Cardiac muscle cell (in vitro differentiated cells and primary cell): ENCODE data around the gene YWHAQ. TPM values are rescaled to one million over a fixed set of nuclear protein-coding genes. Genes with fewer than 3 reads are reported as not detected.

Experiments
- DNase-seq, 2 donors: peaks; one replicate each; pipeline versions ENCODE4 v3.0.0 to v3.0.0-alpha.2; 2010 to 2017; ENCODE audit warnings: low read depth in 1 of 2, low spot score in 1 of 2
- H3K27ac ChIP-seq: fragments of 200-600 bp; sonication (generic); 2 replicates; pipeline ENCODE4 v1.5.1; 2016
- H3K27me3 ChIP-seq: fragments of 200-600 bp; sonication (generic); 2 replicates; pipeline ENCODE4 v1.6.0; 2016; ENCODE audit warnings: control low read depth
- H3K36me3 ChIP-seq: fragments of 200-600 bp; sonication (generic); 2 replicates; pipeline ENCODE4 v1.5.1; 2016; ENCODE audit warnings: control low read depth
- H3K4me1 ChIP-seq: fragments of 200-600 bp; sonication (generic); 2 replicates; pipeline ENCODE4 v1.8.1; 2017; ENCODE audit warnings: low read depth, mild to moderate bottlenecking, mixed run types
- H3K4me3 ChIP-seq: fragments of 200-600 bp; sonication (generic); 2 replicates; pipeline ENCODE4 v1.5.1; 2016; ENCODE audit warnings: mild to moderate bottlenecking
- H3K9me3 ChIP-seq: fragments of 200-600 bp; sonication (generic); 2 replicates; pipeline ENCODE4 v1.5.1; 2017; ENCODE audit warnings: low read depth, mild to moderate bottlenecking, control low read depth
- polyA plus RNA-seq: library from polyadenylated mRNA; unstranded; fragments of >200 nt; fragmentation: Nextera tagmentation; extraction: Ambion mirVana; gene quantifications from 2 replicates; pipeline ENCODE4 v1.2.1, GENCODE V29; 2016
- total RNA-seq: library from RNA; depleted of rRNA; stranded (reverse); fragments of >200 nt; gene quantifications from 2 replicates; pipeline ENCODE4 v1.2.3, GENCODE V29; 2016
- TF ChIP-seq, protein P1 (sequence below): IDR thresholded peaks from 2 replicates; pipeline ENCODE4 v1.5.1; 2012; ENCODE audit warnings: low read depth, mild to moderate bottlenecking, low read length

YWHAQ gene
- total and polyA plus RNA-seq, 2 experiments from 2014 or later = 240 to 455 TPM

DNA sequence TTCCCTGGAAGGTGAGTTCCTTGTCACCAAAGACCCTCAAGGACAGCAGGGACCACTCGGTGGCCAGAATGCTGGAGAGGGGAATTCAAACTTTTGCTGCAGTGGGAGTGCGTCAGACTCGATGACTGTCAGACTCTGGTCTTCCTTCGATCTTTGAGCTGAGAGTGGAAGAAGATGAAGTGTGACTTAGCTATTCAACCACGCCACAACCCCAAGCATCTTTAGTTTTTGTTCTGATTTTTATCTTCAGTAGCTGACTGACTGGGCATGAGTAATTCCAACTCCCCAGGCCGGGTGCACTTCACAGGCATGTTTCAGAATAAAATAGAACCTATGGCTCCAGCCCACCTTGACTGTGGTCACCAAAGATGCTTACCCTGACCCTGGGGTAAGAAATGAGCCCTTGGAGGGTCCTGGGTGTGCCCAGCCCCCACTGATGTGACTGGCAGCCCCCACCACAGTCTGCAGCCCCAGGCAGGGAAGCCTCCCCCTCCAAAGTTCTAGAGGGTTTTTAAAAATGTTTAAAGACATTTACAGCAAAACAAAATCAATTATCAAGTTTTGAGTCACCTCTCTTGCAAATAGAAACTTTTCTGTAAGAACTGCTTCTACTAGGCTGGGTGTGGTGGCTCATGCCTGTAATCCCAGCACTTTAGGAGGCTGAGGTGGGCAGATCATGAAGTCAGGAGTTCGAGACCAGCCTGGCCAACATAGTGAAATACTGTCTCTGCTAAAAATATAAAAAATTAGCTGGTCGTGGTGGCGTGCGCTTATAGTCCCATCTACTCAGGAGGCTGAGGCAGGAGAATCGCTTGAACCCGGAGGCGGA, 24.9 kb upstream of the YWHAQ start:
- H3K4me3 ChIP-seq = no peak overlapping the region
- H3K27me3 ChIP-seq = no peaks in the 10 kb centered on the region
- H3K9me3 ChIP-seq = no peaks in the 10 kb centered on the region
- no peaks in the 10 kb centered on the region for H3K4me1 ChIP-seq
- peak in 1 of 2 donors; percentile 84 for DNase-seq
- TF ChIP-seq, protein P1, sequence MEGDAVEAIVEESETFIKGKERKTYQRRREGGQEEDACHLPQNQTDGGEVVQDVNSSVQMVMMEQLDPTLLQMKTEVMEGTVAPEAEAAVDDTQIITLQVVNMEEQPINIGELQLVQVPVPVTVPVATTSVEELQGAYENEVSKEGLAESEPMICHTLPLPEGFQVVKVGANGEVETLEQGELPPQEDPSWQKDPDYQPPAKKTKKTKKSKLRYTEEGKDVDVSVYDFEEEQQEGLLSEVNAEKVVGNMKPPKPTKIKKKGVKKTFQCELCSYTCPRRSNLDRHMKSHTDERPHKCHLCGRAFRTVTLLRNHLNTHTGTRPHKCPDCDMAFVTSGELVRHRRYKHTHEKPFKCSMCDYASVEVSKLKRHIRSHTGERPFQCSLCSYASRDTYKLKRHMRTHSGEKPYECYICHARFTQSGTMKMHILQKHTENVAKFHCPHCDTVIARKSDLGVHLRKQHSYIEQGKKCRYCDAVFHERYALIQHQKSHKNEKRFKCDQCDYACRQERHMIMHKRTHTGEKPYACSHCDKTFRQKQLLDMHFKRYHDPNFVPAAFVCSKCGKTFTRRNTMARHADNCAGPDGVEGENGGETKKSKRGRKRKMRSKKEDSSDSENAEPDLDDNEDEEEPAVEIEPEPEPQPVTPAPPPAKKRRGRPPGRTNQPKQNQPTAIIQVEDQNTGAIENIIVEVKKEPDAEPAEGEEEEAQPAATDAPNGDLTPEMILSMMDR = no peak
- H3K36me3 ChIP-seq = no peaks in the 10 kb centered on the region
- H3K27ac ChIP-seq = no peak overlapping the region

DNA sequence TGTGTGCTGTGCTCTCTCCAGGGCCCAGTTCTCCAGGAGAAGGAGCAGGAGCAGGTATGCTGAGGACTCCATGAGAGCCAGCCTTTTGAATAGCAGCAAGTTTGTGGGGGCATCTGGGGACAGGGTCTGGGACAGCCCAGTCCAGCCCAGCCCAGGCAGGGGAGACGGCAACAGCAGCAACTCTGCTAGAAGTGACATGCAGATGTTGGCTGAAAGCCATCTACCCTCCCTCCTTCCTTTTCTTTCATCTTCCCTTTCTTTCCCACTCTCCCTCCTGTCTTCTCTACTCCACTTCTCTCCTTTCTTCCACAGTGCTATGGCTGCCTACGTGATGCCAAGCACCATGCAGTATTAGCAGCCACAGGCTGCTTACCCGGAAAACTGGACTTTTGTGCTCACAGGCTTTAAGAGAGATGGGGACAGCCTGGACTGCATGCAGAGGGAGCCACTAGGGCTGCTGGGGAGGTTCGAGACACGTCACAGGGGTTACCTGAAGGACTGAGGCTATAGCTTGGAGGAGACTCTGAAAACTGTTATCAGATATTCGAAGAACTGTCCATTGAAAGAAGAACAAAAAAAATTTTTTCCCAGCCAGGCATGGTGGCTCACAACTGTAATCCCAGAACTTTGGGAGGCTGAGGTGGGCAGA, 23.8 kb upstream of the YWHAQ start:
- Histone ChIP-seq H3K4me1 (no peaks in the 10 kb centered on the region), H3K4me3 (no peak overlapping the region), H3K27me3 (no peaks in the 10 kb centered on the region), H3K36me3 (no peaks in the 10 kb centered on the region), H3K9me3 (no peaks in the 10 kb centered on the region), H3K27ac (no peak overlapping the region)
- TF ChIP-seq, protein P1 = no peak
- DNase-seq = peak in 1 of 2 donors; percentile 38

DNA sequence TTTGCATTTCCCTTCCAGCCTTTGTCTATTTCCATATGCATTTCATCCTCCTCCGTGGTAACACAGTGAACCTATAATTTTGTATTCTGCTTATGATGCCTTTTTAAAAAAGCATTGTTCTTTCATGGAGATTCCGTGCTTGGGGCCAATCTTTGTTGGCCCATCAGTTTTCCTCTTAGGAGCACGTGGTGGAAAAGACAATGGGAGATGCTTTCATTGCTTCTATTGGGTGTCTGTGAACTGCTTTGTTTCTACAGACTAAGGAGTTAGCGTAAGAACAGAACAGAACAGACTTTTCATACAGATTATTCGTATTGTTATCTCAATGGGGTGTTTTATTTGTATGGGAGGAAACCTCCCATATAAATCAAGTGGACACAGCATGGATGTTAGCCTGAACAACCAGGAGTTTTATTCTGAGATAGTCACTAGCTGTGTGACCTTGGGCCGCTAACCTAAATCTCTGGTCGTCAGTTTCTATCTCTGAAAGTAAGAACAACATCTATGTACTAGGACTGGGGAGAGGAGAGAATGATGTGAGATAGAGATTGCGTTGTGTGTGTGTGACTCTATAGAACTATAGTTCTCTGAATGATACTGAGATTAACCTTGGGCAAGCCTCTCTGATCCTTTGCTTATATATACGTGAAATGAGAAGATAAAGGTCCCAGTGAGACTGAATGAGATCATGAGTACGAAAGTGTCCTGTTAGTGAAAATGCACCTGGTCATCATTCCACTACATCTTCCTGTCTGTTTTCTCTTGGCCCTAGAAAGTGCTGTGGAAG, 22.9 kb upstream of the YWHAQ start:
- H3K27me3 ChIP-seq = no peaks in the 10 kb centered on the region
- no peak for DNase-seq
- H3K4me1 ChIP-seq = no peaks in the 10 kb centered on the region

DNA sequence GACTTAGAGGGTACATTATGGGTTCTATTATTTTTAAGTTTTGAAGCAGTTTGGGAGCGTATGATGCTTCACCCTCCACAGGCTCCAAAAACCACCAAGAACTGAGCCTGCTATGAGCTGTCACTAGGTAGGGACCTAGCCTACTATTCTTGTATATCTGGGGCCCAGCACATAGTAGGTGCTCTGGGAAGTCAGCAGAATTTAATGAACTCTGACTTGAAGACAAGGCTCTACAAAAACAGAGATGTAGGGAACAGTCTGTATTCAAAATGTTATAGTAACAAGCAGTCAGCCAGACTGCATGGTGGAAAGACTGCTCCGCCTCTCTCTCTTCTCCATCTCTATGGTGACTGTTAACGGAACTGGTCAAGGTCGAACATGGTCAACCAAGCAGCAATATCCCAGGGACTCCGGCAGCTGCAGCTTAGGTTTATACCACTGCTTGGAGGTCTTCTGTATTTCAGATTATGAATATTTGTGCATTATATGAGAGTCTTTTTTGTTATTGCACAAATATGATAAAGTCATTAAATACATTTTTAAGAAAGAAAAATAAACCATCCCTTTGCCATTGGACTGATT, 22.2 kb upstream of the YWHAQ start:
- H3K4me1 ChIP-seq = no peaks in the 10 kb centered on the region
- no peak overlapping the region for H3K4me3 ChIP-seq
- TF ChIP-seq, protein P1 = no peak
- H3K27ac ChIP-seq = no peak overlapping the region
- H3K27me3 ChIP-seq = no peaks in the 10 kb centered on the region
- no peaks in the 10 kb centered on the region for H3K9me3 ChIP-seq
- no peaks in the 10 kb centered on the region for H3K36me3 ChIP-seq
- peak in 1 of 2 donors; percentile 50 for DNase-seq

More for the DNA sequence above, 22.9 kb upstream of the YWHAQ start:
- no peaks in the 10 kb centered on the region for H3K36me3 ChIP-seq
- no peak overlapping the region for H3K4me3 ChIP-seq
- TF ChIP-seq, protein P1 = no peak
- H3K9me3 ChIP-seq = no peaks in the 10 kb centered on the region
- H3K27ac ChIP-seq = no peak overlapping the region

DNA sequence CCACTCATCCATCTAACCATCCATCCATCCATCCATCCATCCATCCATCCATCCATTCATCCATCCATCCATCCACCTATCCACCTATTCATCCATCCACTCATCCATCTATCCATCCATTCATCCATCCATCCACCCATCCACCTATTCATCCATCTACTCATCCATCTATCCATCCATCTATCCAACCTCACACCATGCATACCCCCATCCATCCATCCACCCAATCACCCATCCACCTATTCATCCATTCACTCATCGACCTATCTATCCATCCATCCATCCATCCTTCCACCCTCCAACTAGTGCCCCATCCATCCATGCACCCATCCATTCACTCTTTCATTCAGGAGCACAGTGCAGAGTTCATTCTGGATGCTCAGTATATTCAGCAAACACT, 21.5 kb upstream of the YWHAQ start:
- no peaks in the 10 kb centered on the region for H3K27me3 ChIP-seq
- H3K4me3 ChIP-seq = no peak overlapping the region
- no peak for DNase-seq
- no peaks in the 10 kb centered on the region for H3K9me3 ChIP-seq
- H3K36me3 ChIP-seq = no peaks in the 10 kb centered on the region
- H3K27ac ChIP-seq = no peak overlapping the region
- H3K4me1 ChIP-seq = no peaks in the 10 kb centered on the region
- TF ChIP-seq, protein P1 = no peak
